ENCODE data around the gene BICRA. TPM values are rescaled to one million over a fixed set of nuclear protein-coding genes. Genes with fewer than 3 reads are reported as not detected.

The BICRA gene
- total and polyA plus RNA-seq, 9 of the 15 experiments (the other 6 are each of a cell fraction or from before 2014, with no cell fraction given), result 0.01 to 8.8 (median 1.2) TPM

- TF ChIP-seq MYBL2 (IDR thresholded peaks at IDR 0.05; ENCODE audit: low read depth), result peak; percentile 88
- TF ChIP-seq MYBL2 (CRISPR knock-in tag; IDR thresholded peaks at IDR 0.05; ENCODE audit: borderline replicate concordance), result no peak
- no peak for TF ChIP-seq CBFB (CRISPR knock-in tag; IDR thresholded peaks at IDR 0.05)
- TF ChIP-seq ZNF253 (CRISPR knock-in tag; conservative IDR thresholded peaks at IDR 0.05), result no peak
- no peak for TF ChIP-seq FOS (IDR thresholded peaks at IDR 0.05; ENCODE audit: extremely low read depth, insufficient read length)
- no peak for TF ChIP-seq ZFPM2 (CRISPR knock-in tag; IDR thresholded peaks at IDR 0.05)
- TF ChIP-seq PPARD (CRISPR knock-in tag; IDR thresholded peaks at IDR 0.05), result no peak
- no peak for TF ChIP-seq KDM4B (IDR thresholded peaks at IDR 0.05; ENCODE audit: borderline replicate concordance in 2 of 2, low read depth in 1 of 2)
- TF ChIP-seq, protein P1, sequence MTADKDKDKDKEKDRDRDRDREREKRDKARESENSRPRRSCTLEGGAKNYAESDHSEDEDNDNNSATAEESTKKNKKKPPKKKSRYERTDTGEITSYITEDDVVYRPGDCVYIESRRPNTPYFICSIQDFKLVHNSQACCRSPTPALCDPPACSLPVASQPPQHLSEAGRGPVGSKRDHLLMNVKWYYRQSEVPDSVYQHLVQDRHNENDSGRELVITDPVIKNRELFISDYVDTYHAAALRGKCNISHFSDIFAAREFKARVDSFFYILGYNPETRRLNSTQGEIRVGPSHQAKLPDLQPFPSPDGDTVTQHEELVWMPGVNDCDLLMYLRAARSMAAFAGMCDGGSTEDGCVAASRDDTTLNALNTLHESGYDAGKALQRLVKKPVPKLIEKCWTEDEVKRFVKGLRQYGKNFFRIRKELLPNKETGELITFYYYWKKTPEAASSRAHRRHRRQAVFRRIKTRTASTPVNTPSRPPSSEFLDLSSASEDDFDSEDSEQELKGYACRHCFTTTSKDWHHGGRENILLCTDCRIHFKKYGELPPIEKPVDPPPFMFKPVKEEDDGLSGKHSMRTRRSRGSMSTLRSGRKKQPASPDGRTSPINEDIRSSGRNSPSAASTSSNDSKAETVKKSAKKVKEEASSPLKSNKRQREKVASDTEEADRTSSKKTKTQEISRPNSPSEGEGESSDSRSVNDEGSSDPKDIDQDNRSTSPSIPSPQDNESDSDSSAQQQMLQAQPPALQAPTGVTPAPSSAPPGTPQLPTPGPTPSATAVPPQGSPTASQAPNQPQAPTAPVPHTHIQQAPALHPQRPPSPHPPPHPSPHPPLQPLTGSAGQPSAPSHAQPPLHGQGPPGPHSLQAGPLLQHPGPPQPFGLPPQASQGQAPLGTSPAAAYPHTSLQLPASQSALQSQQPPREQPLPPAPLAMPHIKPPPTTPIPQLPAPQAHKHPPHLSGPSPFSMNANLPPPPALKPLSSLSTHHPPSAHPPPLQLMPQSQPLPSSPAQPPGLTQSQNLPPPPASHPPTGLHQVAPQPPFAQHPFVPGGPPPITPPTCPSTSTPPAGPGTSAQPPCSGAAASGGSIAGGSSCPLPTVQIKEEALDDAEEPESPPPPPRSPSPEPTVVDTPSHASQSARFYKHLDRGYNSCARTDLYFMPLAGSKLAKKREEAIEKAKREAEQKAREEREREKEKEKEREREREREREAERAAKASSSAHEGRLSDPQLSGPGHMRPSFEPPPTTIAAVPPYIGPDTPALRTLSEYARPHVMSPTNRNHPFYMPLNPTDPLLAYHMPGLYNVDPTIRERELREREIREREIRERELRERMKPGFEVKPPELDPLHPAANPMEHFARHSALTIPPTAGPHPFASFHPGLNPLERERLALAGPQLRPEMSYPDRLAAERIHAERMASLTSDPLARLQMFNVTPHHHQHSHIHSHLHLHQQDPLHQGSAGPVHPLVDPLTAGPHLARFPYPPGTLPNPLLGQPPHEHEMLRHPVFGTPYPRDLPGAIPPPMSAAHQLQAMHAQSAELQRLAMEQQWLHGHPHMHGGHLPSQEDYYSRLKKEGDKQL (CRISPR knock-in tag; IDR thresholded peaks at IDR 0.05; ENCODE audit: borderline replicate concordance), result no peak
- no peak for TF ChIP-seq ZNF124 (CRISPR knock-in tag; IDR thresholded peaks at IDR 0.05)
- TF ChIP-seq MCM2 (IDR thresholded peaks at IDR 0.05; ENCODE audit: low read depth), result no peak
- TF ChIP-seq, protein P2, sequence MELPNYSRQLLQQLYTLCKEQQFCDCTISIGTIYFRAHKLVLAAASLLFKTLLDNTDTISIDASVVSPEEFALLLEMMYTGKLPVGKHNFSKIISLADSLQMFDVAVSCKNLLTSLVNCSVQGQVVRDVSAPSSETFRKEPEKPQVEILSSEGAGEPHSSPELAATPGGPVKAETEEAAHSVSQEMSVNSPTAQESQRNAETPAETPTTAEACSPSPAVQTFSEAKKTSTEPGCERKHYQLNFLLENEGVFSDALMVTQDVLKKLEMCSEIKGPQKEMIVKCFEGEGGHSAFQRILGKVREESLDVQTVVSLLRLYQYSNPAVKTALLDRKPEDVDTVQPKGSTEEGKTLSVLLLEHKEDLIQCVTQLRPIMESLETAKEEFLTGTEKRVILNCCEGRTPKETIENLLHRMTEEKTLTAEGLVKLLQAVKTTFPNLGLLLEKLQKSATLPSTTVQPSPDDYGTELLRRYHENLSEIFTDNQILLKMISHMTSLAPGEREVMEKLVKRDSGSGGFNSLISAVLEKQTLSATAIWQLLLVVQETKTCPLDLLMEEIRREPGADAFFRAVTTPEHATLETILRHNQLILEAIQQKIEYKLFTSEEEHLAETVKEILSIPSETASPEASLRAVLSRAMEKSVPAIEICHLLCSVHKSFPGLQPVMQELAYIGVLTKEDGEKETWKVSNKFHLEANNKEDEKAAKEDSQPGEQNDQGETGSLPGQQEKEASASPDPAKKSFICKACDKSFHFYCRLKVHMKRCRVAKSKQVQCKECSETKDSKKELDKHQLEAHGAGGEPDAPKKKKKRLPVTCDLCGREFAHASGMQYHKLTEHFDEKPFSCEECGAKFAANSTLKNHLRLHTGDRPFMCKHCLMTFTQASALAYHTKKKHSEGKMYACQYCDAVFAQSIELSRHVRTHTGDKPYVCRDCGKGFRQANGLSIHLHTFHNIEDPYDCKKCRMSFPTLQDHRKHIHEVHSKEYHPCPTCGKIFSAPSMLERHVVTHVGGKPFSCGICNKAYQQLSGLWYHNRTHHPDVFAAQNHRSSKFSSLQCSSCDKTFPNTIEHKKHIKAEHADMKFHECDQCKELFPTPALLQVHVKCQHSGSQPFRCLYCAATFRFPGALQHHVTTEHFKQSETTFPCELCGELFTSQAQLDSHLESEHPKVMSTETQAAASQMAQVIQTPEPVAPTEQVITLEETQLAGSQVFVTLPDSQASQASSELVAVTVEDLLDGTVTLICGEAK (IDR thresholded peaks at IDR 0.05), result peak; percentile 49; the same call in 1 of the 2 replicates
- TF ChIP-seq, protein P2 (CRISPR knock-in tag; IDR thresholded peaks at IDR 0.05), result no peak
Measured at GRCh38 chr19:47600246-47601179, 8.4 kb upstream of the BICRA start (continued).

Measured in K562 (cell line).